GM12801 (cell line): ENCODE results near the gene RAB8B.

Experiments used
- CTCF ChIP-seq: IDR thresholded peaks from one replicate; pipeline ENCODE4 v1.5.1; 2011; ENCODE audit warnings: control low read depth; ENCODE audit not compliant: insufficient read length; ENCODE audit errors: extremely low read depth

The RAB8B gene

GRCh38 chr15:63191895-63192618 lies 2.7 kb downstream of the RAB8B start:
- no peak for TF ChIP-seq CTCF

GRCh38 chr15:63192619-63193206 lies 3.3 kb downstream of the RAB8B start:
- TF ChIP-seq CTCF: no peak

- TF ChIP-seq CTCF: no peak
Observed at GRCh38 chr15:63194302-63194701, 4.9 kb downstream of the RAB8B start.

GRCh38 chr15:63194880-63195568 lies 5.6 kb downstream of the RAB8B start:
- TF ChIP-seq CTCF: no peak

- TF ChIP-seq CTCF: no peak
Observed at GRCh38 chr15:63195569-63196015, 6.2 kb downstream of the RAB8B start.

GRCh38 chr15:63196842-63197241 lies 7.4 kb downstream of the RAB8B start:
- no peak for TF ChIP-seq CTCF

GRCh38 chr15:63197626-63198025 lies 8.2 kb downstream of the RAB8B start:
- TF ChIP-seq CTCF: no peak
